IPS DF 6.9 (cell line): ENCODE measurements around the gene ARFGAP2.
"Not testable (repeated sequence)": the region's sequence is repeated elsewhere in the genome, so short reads cannot be mapped to it uniquely, and the experiment has no call there.

Experiments used
- DNase-seq: peaks from one replicate; pipeline ENCODE4 v3.0.0-alpha.2; 2013; ENCODE audit warnings: low read depth, low spot score
- H3K27ac ChIP-seq: one replicate; pipeline ENCODE4 v1.5.1; 2013; ENCODE audit warnings: low read length, control low read depth
- H3K27me3 ChIP-seq: 2 replicates; pipeline ENCODE4 v1.6.1; 2013; ENCODE audit warnings: mild to moderate bottlenecking, low read length; ENCODE audit not compliant: control insufficient read depth, insufficient read depth
- H3K36me3 ChIP-seq: 2 replicates; pipeline ENCODE4 v1.6.1; 2013; ENCODE audit warnings: low read length; ENCODE audit not compliant: control insufficient read depth, insufficient read depth
- H3K4me1 ChIP-seq: 2 replicates; pipeline ENCODE4 v1.6.1; 2013; ENCODE audit warnings: low read length; ENCODE audit not compliant: control insufficient read depth, insufficient read depth
- H3K4me3 ChIP-seq: 2 replicates; pipeline ENCODE4 v1.5.1; 2013; ENCODE audit warnings: mild to moderate bottlenecking, low read length
- H3K9me3 ChIP-seq: 2 replicates; pipeline ENCODE4 v1.6.1; 2013; ENCODE audit warnings: low read length, inconsistent platforms; ENCODE audit not compliant: control insufficient read depth, insufficient read depth
- WGBS: extraction: QIAGEN DNeasy Blood & Tissue Kit; methylation state at CpG from one replicate; pipeline ENCODE4 v1.1.7; 2013; ENCODE audit warnings: mixed read lengths, missing lambda C conversion rate; ENCODE audit not compliant: insufficient read length, insufficient coverage; 5-methylcytosine and 5-hydroxymethylcytosine counted together

The ARFGAP2 gene

GRCh38 chr11:47132490-47132889, 44.2 kb downstream of the ARFGAP2 start:
- DNase-seq, result no peak
- H3K9me3 ChIP-seq, result no peaks in the 10 kb centered on the region
- peaks cover 2% of the 10 kb centered on the region; the same call in 1 of the 2 replicates for H3K4me1 ChIP-seq

GRCh38 chr11:47131136-47131535, 45.5 kb downstream of the ARFGAP2 start:
- H3K27ac ChIP-seq, result no peak overlapping the region
- H3K27me3 ChIP-seq, result no peaks in the 10 kb centered on the region
- no peak overlapping the region for H3K4me3 ChIP-seq
- DNase-seq, result no peak
- no CpG with 5 or more reads among the region's 2 CpGs for whole genome bisulfite sequencing
- peaks cover 2% of the 10 kb centered on the region; the same call in 1 of the 2 replicates for H3K4me1 ChIP-seq
- no peaks in the 10 kb centered on the region for H3K36me3 ChIP-seq
- H3K9me3 ChIP-seq, result no peaks in the 10 kb centered on the region

More at GRCh38 chr11:47132490-47132889, 44.2 kb downstream of the ARFGAP2 start:
- H3K36me3 ChIP-seq, result no peaks in the 10 kb centered on the region
- no peak overlapping the region for H3K27ac ChIP-seq
- H3K4me3 ChIP-seq, result no peak overlapping the region
- no peaks in the 10 kb centered on the region for H3K27me3 ChIP-seq

GRCh38 chr11:47130543-47130942, 46.1 kb downstream of the ARFGAP2 start:
- Histone ChIP-seq H3K27me3 (no peaks in the 10 kb centered on the region), H3K9me3 (no peaks in the 10 kb centered on the region), H3K4me1 (peaks cover 2% of the 10 kb centered on the region; the same call in 1 of the 2 replicates), H3K36me3 (no peaks in the 10 kb centered on the region), H3K27ac (no peak overlapping the region), H3K4me3 (no peak overlapping the region)
- no CpG with 5 or more reads among the region's 3 CpGs for WGBS
- DNase-seq, result peak; percentile 43

DNA sequence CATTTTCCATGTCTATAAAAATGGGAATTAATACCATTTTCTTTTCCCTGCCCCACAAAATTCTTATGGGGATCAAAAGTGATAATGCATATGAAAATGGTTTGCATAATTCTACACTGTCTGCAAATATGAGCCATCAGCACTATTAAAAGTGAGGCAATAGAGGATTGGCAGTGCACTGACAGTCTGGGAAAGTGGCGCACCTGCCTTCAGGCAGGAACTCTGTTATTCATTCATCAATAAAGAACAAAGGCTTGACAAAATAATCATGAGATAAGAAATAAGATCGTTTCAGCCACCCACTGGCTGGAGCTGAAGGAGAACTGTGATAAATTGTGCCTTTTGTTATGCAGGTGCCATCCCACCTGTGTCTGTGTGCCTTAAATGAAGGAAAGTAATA, 49.5 kb downstream of the ARFGAP2 start:
- Histone ChIP-seq H3K27ac (no peak overlapping the region), H3K27me3 (no peaks in the 10 kb centered on the region), H3K36me3 (no peaks in the 10 kb centered on the region), H3K9me3 (no peaks in the 10 kb centered on the region), H3K4me1 (peaks cover 2% of the 10 kb centered on the region; the same call in 1 of the 2 replicates), H3K4me3 (no peak overlapping the region)
- no peak for DNase-seq
- WGBS, result no CpG with 5 or more reads among the region's 2 CpGs

- no peak for DNase-seq
- H3K4me1 ChIP-seq, result no peaks in the 10 kb centered on the region
- no peaks in the 10 kb centered on the region for H3K27me3 ChIP-seq
- H3K27ac ChIP-seq, result no peak overlapping the region
- H3K36me3 ChIP-seq, result no peaks in the 10 kb centered on the region
- no peak overlapping the region for H3K4me3 ChIP-seq
- no CpG with 5 or more reads among the region's 7 CpGs for WGBS
- H3K9me3 ChIP-seq, result no peaks in the 10 kb centered on the region
Observed at GRCh38 chr11:47125083-47125482, 51.6 kb downstream of the ARFGAP2 start.

DNA sequence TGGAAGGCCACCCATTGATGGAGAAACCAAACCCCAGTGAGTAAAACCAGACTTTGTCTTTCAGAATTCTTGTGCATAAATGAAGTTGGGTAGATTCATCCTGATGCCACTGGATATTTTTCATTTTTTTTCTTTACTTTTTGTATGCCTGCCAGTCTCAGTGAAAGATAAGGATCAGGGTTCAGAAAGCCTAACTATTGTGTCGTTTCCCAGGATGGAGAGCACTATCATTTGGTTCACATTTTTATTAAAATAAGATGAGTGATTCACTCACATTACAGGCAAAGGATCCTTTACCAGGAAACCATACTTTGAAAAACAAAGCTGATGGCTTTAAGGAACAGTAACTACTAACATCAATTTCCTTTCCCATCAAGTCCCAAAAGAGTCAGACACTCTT, 52.0 kb downstream of the ARFGAP2 start:
- no peak for DNase-seq
- Histone ChIP-seq H3K4me3 (no peak overlapping the region), H3K27me3 (no peaks in the 10 kb centered on the region), H3K36me3 (no peaks in the 10 kb centered on the region), H3K27ac (no peak overlapping the region), H3K4me1 (no peaks in the 10 kb centered on the region), H3K9me3 (no peaks in the 10 kb centered on the region)
- no CpG with 5 or more reads among the region's 1 CpG for WGBS

DNA sequence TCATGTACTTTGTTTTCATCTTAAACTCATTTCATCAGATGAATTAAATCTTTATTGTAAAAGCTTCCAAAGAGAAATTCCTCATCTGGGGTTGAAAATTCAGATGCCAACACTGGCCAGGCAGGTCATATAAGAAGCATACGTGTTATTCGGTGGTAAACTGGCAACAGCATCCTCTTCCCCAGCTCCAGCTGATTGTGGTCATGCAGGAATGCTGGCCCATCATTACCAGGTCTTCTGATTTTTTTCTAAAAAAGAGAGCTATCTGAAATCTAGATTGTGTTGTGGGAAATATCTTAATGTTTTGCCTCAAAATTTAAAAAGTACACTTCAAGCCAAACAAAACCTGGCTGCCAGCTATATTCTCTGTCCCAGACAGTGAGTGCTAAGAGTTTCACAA, 53.6 kb downstream of the ARFGAP2 start:
- no peaks in the 10 kb centered on the region for H3K9me3 ChIP-seq
- no peaks in the 10 kb centered on the region for H3K27me3 ChIP-seq
- H3K4me1 ChIP-seq, result no peaks in the 10 kb centered on the region
- WGBS, result no CpG with 5 or more reads among the region's 2 CpGs
- DNase-seq, result no peak
- H3K36me3 ChIP-seq, result no peaks in the 10 kb centered on the region
- no peak overlapping the region for H3K27ac ChIP-seq
- H3K4me3 ChIP-seq, result no peak overlapping the region

DNA sequence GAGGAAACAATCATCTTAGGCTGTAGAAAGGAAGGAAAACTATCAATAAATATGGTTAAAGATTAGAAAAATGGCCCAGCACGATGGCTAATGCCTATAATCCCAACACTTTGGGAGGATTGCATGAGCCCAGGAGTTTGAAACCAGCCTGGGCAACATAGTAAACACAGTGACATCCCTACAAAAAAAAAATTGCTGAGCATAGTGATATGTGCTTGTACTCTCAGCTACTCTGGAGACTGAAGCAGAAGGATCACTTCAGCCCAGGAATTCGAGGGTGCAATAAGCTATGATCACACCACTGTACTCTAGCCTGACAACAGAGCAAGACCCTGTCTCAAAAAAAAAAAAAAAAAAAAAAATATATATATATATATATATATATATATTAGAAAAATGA, 54.9 kb downstream of the ARFGAP2 start:
- DNase-seq, result no peak
- Histone ChIP-seq H3K4me1 (no peaks in the 10 kb centered on the region), H3K36me3 (no peaks in the 10 kb centered on the region), H3K9me3 (no peaks in the 10 kb centered on the region), H3K27me3 (no peaks in the 10 kb centered on the region), H3K4me3 (no peak overlapping the region), H3K27ac (no peak overlapping the region)
- no CpG with 5 or more reads among the region's 2 CpGs for WGBS

- no peak for DNase-seq
- Histone ChIP-seq H3K27ac (no peak overlapping the region), H3K27me3 (no peaks in the 10 kb centered on the region), H3K4me3 (no peak overlapping the region), H3K4me1 (no peaks in the 10 kb centered on the region), H3K36me3 (no peaks in the 10 kb centered on the region), H3K9me3 (no peaks in the 10 kb centered on the region)
- no CpG with 5 or more reads among the region's 2 CpGs for WGBS
Observed at GRCh38 chr11:47121056-47121455, 55.6 kb downstream of the ARFGAP2 start.

DNA sequence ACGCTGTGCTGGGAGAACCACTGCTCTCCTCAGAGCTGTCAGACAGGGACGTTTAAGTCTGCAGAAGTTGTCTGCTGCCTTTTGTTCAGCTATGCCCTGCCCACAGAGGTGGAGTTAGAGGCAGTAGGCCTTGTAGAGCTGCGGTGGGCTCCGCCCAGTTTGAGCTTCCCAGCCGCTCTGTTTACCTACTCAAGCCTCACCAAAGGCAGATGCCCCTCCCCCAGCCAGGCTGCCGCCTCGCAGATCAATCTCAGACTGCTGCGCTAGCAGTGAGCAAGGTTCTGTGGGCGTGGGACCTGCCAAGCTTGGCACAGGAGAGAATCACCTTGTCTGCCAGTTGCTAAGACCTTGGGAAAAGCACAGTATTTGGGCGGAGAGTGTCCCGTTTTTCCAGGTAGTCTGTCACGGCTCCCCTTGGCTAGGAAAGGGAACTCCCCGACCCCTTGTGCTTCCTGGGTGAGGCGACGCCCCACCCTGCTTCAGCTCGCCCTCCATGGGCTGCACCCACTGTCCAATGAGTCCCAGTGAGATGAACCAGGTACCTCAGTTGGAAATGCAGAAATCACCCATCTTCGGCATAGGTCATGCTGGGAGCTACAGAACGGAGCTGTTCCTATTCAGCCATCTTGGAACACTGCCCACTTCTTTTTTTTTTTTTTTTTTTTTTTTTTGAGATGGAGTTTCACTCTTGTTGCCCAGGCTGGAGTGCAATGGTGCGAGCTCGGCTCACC, 57.6 kb downstream of the ARFGAP2 start:
- no CpG with 5 or more reads among the region's 20 CpGs for WGBS
- not testable (repeated sequence) for H3K9me3 ChIP-seq, H3K36me3 ChIP-seq, H3K4me3 ChIP-seq, H3K4me1 ChIP-seq, H3K27me3 ChIP-seq, DNase-seq, H3K27ac ChIP-seq
